ENCODE measurements around the gene PCK1. TPM values are rescaled to one million over a fixed set of nuclear protein-coding genes. Genes with fewer than 3 reads are reported as not detected.

The PCK1 gene
- total RNA-seq, 1 experiment from 2014 or later, result 0.21 TPM

DNA sequence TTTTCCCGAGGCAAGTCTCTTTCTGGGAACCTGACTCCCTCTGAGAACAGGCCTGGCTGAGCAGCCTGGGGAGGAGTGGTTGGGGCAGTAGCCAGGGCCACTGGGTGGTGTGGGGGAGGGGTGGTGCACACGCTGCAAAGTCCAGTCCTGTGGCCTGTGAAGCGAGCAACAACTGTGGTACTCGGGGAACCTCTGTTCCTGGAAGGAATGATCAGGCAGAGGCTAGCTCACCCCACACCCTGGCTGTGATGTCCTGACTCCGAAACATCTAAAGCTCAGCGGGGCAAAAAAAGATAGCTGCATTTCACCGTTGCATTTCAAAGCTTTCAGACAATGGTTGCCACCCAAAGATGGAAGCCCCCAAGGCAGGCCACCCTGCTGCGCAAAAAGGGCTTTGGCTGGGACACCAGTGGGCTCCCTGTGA, 25.5 kb downstream of the PCK1 start:
- CTCF ChIA-PET, result no interaction called here
- in situ Hi-C loops (cut with HindIII; ENCODE audit: low pct_unique_long_range_greater_than_20kb, low sequenced_read_pairs) (no loop called here), intact Hi-C loops (cut with micrococcal nuclease; ENCODE audit: unreplicated experiment) (no loop called here)
- TF ChIP-seq, protein P1, sequence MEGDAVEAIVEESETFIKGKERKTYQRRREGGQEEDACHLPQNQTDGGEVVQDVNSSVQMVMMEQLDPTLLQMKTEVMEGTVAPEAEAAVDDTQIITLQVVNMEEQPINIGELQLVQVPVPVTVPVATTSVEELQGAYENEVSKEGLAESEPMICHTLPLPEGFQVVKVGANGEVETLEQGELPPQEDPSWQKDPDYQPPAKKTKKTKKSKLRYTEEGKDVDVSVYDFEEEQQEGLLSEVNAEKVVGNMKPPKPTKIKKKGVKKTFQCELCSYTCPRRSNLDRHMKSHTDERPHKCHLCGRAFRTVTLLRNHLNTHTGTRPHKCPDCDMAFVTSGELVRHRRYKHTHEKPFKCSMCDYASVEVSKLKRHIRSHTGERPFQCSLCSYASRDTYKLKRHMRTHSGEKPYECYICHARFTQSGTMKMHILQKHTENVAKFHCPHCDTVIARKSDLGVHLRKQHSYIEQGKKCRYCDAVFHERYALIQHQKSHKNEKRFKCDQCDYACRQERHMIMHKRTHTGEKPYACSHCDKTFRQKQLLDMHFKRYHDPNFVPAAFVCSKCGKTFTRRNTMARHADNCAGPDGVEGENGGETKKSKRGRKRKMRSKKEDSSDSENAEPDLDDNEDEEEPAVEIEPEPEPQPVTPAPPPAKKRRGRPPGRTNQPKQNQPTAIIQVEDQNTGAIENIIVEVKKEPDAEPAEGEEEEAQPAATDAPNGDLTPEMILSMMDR (IDR thresholded peaks at IDR 0.05), result no peak
- TF ChIP-seq POLR2AphosphoS5 (IDR thresholded peaks at IDR 0.05; ENCODE audit: low read depth, low read length) (no peak), TCF7L2 (IDR thresholded peaks at IDR 0.05; ENCODE audit: low read depth, low read length) (no peak), SIN3A (IDR thresholded peaks at IDR 0.05; ENCODE audit: borderline replicate concordance, insufficient read depth, low read depth, low read length) (no peak)
- TF ChIP-seq, protein P2, sequence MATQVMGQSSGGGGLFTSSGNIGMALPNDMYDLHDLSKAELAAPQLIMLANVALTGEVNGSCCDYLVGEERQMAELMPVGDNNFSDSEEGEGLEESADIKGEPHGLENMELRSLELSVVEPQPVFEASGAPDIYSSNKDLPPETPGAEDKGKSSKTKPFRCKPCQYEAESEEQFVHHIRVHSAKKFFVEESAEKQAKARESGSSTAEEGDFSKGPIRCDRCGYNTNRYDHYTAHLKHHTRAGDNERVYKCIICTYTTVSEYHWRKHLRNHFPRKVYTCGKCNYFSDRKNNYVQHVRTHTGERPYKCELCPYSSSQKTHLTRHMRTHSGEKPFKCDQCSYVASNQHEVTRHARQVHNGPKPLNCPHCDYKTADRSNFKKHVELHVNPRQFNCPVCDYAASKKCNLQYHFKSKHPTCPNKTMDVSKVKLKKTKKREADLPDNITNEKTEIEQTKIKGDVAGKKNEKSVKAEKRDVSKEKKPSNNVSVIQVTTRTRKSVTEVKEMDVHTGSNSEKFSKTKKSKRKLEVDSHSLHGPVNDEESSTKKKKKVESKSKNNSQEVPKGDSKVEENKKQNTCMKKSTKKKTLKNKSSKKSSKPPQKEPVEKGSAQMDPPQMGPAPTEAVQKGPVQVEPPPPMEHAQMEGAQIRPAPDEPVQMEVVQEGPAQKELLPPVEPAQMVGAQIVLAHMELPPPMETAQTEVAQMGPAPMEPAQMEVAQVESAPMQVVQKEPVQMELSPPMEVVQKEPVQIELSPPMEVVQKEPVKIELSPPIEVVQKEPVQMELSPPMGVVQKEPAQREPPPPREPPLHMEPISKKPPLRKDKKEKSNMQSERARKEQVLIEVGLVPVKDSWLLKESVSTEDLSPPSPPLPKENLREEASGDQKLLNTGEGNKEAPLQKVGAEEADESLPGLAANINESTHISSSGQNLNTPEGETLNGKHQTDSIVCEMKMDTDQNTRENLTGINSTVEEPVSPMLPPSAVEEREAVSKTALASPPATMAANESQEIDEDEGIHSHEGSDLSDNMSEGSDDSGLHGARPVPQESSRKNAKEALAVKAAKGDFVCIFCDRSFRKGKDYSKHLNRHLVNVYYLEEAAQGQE (IDR thresholded peaks at IDR 0.05; ENCODE audit: insufficient read depth in 1 of 2, low read depth in 2 of 2, low read length in 1 of 2), result no peak
- no peaks in the 10 kb centered on the region for H3K9me3 ChIP-seq (ENCODE audit: control insufficient read depth, insufficient read depth, low read depth, low read length)
- DNase-seq (ENCODE audit: low read depth, low spot score), result no peak
- H3K27ac ChIP-seq (ENCODE audit: low read length), result no peak overlapping the region
- BruUV-seq (replicated peaks), result no TSS peak
- 0 out of 2 replicates have a peak, but pooled peaks cover 3% of the 10 kb centered on the region for H3K27me3 ChIP-seq (ENCODE audit: control insufficient read depth, insufficient read depth, low read length)
- POLR2A ChIA-PET, result no interaction called here
- no peaks in the 10 kb centered on the region for H3K36me3 ChIP-seq (ENCODE audit: control insufficient read depth, insufficient read depth, low read length)
- H3K4me1 ChIP-seq (ENCODE audit: control insufficient read depth, insufficient read depth, low read length), result peaks cover 5% of the 10 kb centered on the region
- ATAC-seq, result no peak
- no peak overlapping the region for H3K4me3 ChIP-seq (ENCODE audit: low read depth in 2 of 2, low read length in 2 of 2)

DNA sequence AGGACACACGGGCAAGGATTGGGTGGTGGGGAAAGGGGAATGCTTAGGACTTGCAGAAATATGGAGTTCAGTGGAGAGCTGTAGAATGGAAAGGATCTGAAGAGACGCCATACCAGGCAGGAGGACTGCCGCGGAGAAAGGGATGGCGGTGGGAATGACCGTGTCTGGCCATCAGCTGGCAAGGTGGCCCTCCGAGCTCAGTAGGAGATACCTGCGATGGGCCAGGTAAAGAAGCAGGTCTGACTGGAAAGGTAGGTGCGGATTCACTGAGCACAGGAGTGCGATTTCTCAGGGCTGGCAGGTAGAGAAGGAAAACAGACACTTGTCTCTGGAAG, 26.0 kb downstream of the PCK1 start:
- H3K9me3 ChIP-seq (ENCODE audit: control insufficient read depth, insufficient read depth, low read depth, low read length), result no peaks in the 10 kb centered on the region
- ChIA-PET CTCF (no interaction called here), POLR2A (no interaction called here)
- no peak overlapping the region for H3K27ac ChIP-seq (ENCODE audit: low read length)
- H3K36me3 ChIP-seq (ENCODE audit: control insufficient read depth, insufficient read depth, low read length), result no peaks in the 10 kb centered on the region
- no TSS peak for BruUV-seq (replicated peaks)
- no peak overlapping the region for H3K4me3 ChIP-seq (ENCODE audit: low read depth in 2 of 2, low read length in 2 of 2)
- no peak for DNase-seq (ENCODE audit: low read depth, low spot score)
- peaks cover 5% of the 10 kb centered on the region for H3K4me1 ChIP-seq (ENCODE audit: control insufficient read depth, insufficient read depth, low read length)
- intact Hi-C loops (cut with micrococcal nuclease; ENCODE audit: unreplicated experiment) (no loop called here), in situ Hi-C loops (cut with HindIII; ENCODE audit: low pct_unique_long_range_greater_than_20kb, low sequenced_read_pairs) (no loop called here)
- ATAC-seq, result no peak
- TF ChIP-seq TCF7L2 (IDR thresholded peaks at IDR 0.05; ENCODE audit: low read depth, low read length) (no peak), SIN3A (IDR thresholded peaks at IDR 0.05; ENCODE audit: borderline replicate concordance, insufficient read depth, low read depth, low read length) (no peak), POLR2AphosphoS5 (IDR thresholded peaks at IDR 0.05; ENCODE audit: low read depth, low read length) (no peak)
- TF ChIP-seq, protein P1 (IDR thresholded peaks at IDR 0.05), result no peak
- TF ChIP-seq, protein P2 (IDR thresholded peaks at IDR 0.05; ENCODE audit: insufficient read depth in 1 of 2, low read depth in 2 of 2, low read length in 1 of 2), result no peak
- H3K27me3 ChIP-seq (ENCODE audit: control insufficient read depth, insufficient read depth, low read length), result 0 out of 2 replicates have a peak, but pooled peaks cover 3% of the 10 kb centered on the region

Data from Panc1 (cell line).